K562 (cell line): ENCODE results near the gene INO80E. TPM values are rescaled to one million over a fixed set of nuclear protein-coding genes. Genes with fewer than 3 reads are reported as not detected.
A peak's percentile ranks its signal among the peaks of the same experiment; 100 is the strongest.

Experiments
- ARNT ChIP-seq, 2 experiments: fragments of 450-650 bp; IDR thresholded peaks; 2 replicates each; pipeline ENCODE4 v1.6.1; 2016; ENCODE audit warnings: mild to moderate bottlenecking in 1 of 2
- ATF1 ChIP-seq, 2 experiments: fragments of 450-650 bp in 1 of 2; IDR thresholded peaks; 2 replicates each; pipeline ENCODE4 v1.6.1; 2016; ENCODE audit warnings: missing compliant biosample characterization in 1 of 2, missing genetic modification characterization in 1 of 2
- BRF1 ChIP-seq: IDR thresholded peaks from 3 replicates; pipeline ENCODE4 v1.6.1; 2011; ENCODE audit warnings: borderline replicate concordance, mild to moderate bottlenecking; ENCODE audit not compliant: insufficient read length; ENCODE audit errors: extremely low read depth
- CBX1 ChIP-seq: sonication (generic); IDR thresholded peaks from 2 replicates; pipeline ENCODE4 v1.6.1; 2016; ENCODE audit warnings: antibody characterized with exemption, low read depth, mild to moderate bottlenecking
- FIP1L1 ChIP-seq: fragments of 200-400 bp; formaldehyde crosslinking; IDR thresholded peaks from 2 replicates; pipeline ENCODE4 v1.6.1; 2018; ENCODE audit warnings: mild to moderate bottlenecking, low read depth, low read length; ENCODE audit not compliant: poor library complexity, severe bottlenecking
- HMGXB4 ChIP-seq: sonication (generic); formaldehyde crosslinking; IDR thresholded peaks from 2 replicates; pipeline ENCODE4 v1.8.1; 2023; ENCODE audit warnings: mild to moderate bottlenecking, missing genetic modification reagents
- IRF9 ChIP-seq: fragments of 450-650 bp; IDR thresholded peaks from 2 replicates; pipeline ENCODE4 v1.6.1; 2016; ENCODE audit warnings: missing biosample characterization, missing genetic modification characterization
- KAT2B ChIP-seq: IDR thresholded peaks from one replicate; pipeline ENCODE4 v1.6.1; 2012; ENCODE audit warnings: low read depth, mild to moderate bottlenecking, control low read depth, inconsistent platforms, low read length, moderate library complexity
- NCOA6 ChIP-seq: fragments of 450-650 bp; IDR thresholded peaks from 2 replicates; pipeline ENCODE4 v1.6.1; 2017; ENCODE audit warnings: mild to moderate bottlenecking
- NR4A1 ChIP-seq, 2 experiments: fragments of 250-450 bp in 1 of 2; fragments of 450-650 bp in 1 of 2; sonication (Bioruptor Pico) in 1 of 2; IDR thresholded peaks; 2 replicates each; pipeline versions ENCODE4 v1.4.0 to v1.6.1; 2016 to 2020; ENCODE audit warnings: mild to moderate bottlenecking in 2 of 2, missing compliant biosample characterization in 1 of 2, missing genetic modification characterization in 1 of 2, moderate library complexity in 1 of 2
- SIN3B ChIP-seq: fragments of 450-650 bp; IDR thresholded peaks from 2 replicates; pipeline ENCODE4 v1.6.1; 2017; ENCODE audit warnings: low read depth, mild to moderate bottlenecking, moderate library complexity
- SRSF9 ChIP-seq: fragments of 200-400 bp; formaldehyde crosslinking; IDR thresholded peaks from 2 replicates; pipeline ENCODE4 v1.6.1; 2017; ENCODE audit warnings: low read depth, low read length, borderline replicate concordance
- TAF9B ChIP-seq: fragments of 450-650 bp; IDR thresholded peaks from 2 replicates; pipeline ENCODE4 v1.6.1; 2018; ENCODE audit warnings: mild to moderate bottlenecking; ENCODE audit not compliant: partially characterized antibody
- TCFL5 ChIP-seq: fragments of 250-450 bp; sonication (Bioruptor Pico); conservative IDR thresholded peaks from 2 replicates; pipeline ENCODE4 v1.6.1; 2021; ENCODE audit warnings: mild to moderate bottlenecking, moderate library complexity, matching md5 sums
- U2AF2 ChIP-seq: fragments of 200-400 bp; formaldehyde crosslinking; optimal IDR thresholded peaks from 2 replicates; pipeline ENCODE3; 2017; ENCODE audit warnings: low read depth, mild to moderate bottlenecking, low read length
- USF2 ChIP-seq: sonication (generic); formaldehyde crosslinking; IDR thresholded peaks from 2 replicates; pipeline ENCODE4 v1.5.0; 2020; ENCODE audit warnings: missing genetic modification reagents
- ZNF124 ChIP-seq: sonication (generic); formaldehyde crosslinking; IDR thresholded peaks from 2 replicates; pipeline ENCODE4 v1.8.1; 2022; ENCODE audit warnings: missing genetic modification reagents
- ZNF212 ChIP-seq: fragments of 450-650 bp; formaldehyde crosslinking; IDR thresholded peaks from 2 replicates; pipeline ENCODE4 v1.4.0; 2020; ENCODE audit warnings: mild to moderate bottlenecking
- ZNF347 ChIP-seq: fragments of 450-650 bp; formaldehyde crosslinking; IDR thresholded peaks from 2 replicates; pipeline ENCODE4 v1.4.0; 2020; ENCODE audit warnings: low read depth, mild to moderate bottlenecking, moderate library complexity
- ZNF79 ChIP-seq: fragments of 250-450 bp; sonication (Bioruptor Pico); IDR thresholded peaks from 2 replicates; pipeline ENCODE4 v1.4.0; 2020; ENCODE audit warnings: low read depth, mild to moderate bottlenecking, moderate library complexity
- polyA plus RNA-seq, 8 experiments: library from polyadenylated mRNA; depleted of rRNA in 4 of 8; stranded (reverse) in 5 of 8; unstranded in 3 of 8; fragments of >200 nt; fragmentation: Nextera tagmentation in 2 of 8; fragmentation: Illumina TruSeq in 1 of 8; extraction: Ambion mirVana in 2 of 8; extraction: Trizol in 1 of 8; gene quantifications; 2 replicates each; pipeline versions ENCODE4 v1.2.1 to v1.2.3, GENCODE V29; 2011 to 2014; ENCODE audit warnings: inconsistent platforms in 1 of 8, missing spikeins in 1 of 8
- total RNA-seq, 7 experiments: library from RNA; depleted of rRNA in 6 of 7; stranded (reverse); fragments of >200 nt in 6 of 7; fragmentation: Illumina TruSeq in 2 of 7; extraction: Trizol in 2 of 7; gene quantifications; 2 replicates each; pipeline versions ENCODE4 v1.2.1 to v1.2.3, GENCODE V29; 2011 to 2021; ENCODE audit warnings: low replicate concordance in 1 of 7
- TF ChIP-seq, protein P1 (sequence below): sonication (generic); formaldehyde crosslinking; IDR thresholded peaks from 2 replicates; pipeline ENCODE4 v1.8.0; 2023; ENCODE audit warnings: mild to moderate bottlenecking, missing genetic modification reagents

Gene INO80E
- total and polyA plus RNA-seq, 9 of the 15 experiments (the other 6 are each of a cell fraction or from before 2014, with no cell fraction given), result 0.31 to 102 (median 49.3) TPM

DNA sequence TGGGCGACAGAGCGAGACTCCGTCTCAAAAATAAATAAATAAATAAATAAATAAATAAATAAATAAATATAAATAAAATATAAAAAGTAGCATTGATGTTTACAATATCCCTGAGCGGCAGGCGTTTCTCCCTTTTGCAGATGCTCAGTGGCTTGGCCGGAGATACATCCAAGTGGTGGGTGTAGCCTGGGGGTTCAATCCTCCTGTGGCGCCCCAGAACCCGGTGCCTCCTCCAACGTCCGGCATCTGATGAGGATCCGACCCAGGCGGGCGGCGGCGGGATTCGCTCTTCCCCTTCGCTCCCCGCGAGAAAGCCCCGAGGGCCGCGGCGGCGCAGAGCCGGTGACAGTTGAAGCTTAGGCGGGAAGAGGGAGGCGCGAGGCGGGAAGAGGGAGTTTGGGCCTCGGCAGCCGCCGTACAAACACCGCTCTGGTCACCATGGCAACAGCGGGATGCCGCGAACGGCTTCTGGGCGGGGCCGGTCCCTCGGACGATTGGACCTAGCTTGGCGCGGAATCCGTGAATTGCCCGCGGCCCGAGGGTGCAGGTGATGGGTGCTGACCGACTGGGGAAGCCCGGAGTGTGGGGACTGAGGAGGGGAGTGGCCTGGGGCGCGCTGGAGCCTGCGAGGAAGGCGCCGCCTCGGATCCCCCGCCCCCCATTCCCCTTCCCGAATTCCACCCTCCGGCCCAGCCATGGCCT lies 56.8 kb downstream of the INO80E start (continued):
- no peak for TF ChIP-seq HMGXB4 (CRISPR knock-in tag)
- no peak for TF ChIP-seq IRF9
- no peak for TF ChIP-seq ZNF79 (CRISPR knock-in tag)
- TF ChIP-seq SIN3B, result no peak
- no peak for TF ChIP-seq USF2 (CRISPR knock-in tag)
- TF ChIP-seq ZNF124 (CRISPR knock-in tag), result no peak
- TF ChIP-seq NCOA6, result no peak
- no peak for TF ChIP-seq SRSF9
- no peak for TF ChIP-seq U2AF2
- no peak for TF ChIP-seq ZNF347
- TF ChIP-seq TCFL5 (CRISPR knock-in tag), result no peak
- TF ChIP-seq, protein P1, sequence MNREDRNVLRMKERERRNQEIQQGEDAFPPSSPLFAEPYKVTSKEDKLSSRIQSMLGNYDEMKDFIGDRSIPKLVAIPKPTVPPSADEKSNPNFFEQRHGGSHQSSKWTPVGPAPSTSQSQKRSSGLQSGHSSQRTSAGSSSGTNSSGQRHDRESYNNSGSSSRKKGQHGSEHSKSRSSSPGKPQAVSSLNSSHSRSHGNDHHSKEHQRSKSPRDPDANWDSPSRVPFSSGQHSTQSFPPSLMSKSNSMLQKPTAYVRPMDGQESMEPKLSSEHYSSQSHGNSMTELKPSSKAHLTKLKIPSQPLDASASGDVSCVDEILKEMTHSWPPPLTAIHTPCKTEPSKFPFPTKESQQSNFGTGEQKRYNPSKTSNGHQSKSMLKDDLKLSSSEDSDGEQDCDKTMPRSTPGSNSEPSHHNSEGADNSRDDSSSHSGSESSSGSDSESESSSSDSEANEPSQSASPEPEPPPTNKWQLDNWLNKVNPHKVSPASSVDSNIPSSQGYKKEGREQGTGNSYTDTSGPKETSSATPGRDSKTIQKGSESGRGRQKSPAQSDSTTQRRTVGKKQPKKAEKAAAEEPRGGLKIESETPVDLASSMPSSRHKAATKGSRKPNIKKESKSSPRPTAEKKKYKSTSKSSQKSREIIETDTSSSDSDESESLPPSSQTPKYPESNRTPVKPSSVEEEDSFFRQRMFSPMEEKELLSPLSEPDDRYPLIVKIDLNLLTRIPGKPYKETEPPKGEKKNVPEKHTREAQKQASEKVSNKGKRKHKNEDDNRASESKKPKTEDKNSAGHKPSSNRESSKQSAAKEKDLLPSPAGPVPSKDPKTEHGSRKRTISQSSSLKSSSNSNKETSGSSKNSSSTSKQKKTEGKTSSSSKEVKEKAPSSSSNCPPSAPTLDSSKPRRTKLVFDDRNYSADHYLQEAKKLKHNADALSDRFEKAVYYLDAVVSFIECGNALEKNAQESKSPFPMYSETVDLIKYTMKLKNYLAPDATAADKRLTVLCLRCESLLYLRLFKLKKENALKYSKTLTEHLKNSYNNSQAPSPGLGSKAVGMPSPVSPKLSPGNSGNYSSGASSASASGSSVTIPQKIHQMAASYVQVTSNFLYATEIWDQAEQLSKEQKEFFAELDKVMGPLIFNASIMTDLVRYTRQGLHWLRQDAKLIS, result peak; percentile 93; the same call in 1 of the 2 replicates
- no peak for TF ChIP-seq ZNF212 (CRISPR knock-in tag)
- TF ChIP-seq ATF1 (CRISPR knock-in tag; IDR thresholded peaks at IDR 0.05), result no peak
- peak; percentile 63; the same call in 1 of the 2 replicates for TF ChIP-seq ATF1 (tag; IDR thresholded peaks at IDR 0.05)
- TF ChIP-seq ARNT (IDR thresholded peaks at IDR 0.05), result no peak
- no peak for TF ChIP-seq TAF9B
- TF ChIP-seq FIP1L1, result peak; percentile 85
- no peak for TF ChIP-seq KAT2B
- no peak for TF ChIP-seq NR4A1 (CRISPR knock-in tag; IDR thresholded peaks at IDR 0.05)
- TF ChIP-seq NR4A1 (tag; IDR thresholded peaks at IDR 0.05), result no peak
- peak; percentile 74; the same call in 1 of the 2 replicates for TF ChIP-seq CBX1
- TF ChIP-seq BRF1, result no peak
